Vagina (tissue), 2 donors: ENCODE data around the gene PTPRN2.

ENCODE experiments used
- CTCF ChIP-seq, 3 experiments: fragments of 450-650 bp in 2 of 3; fragments of 200-600 bp in 1 of 3; sonication (generic) in 1 of 3; IDR thresholded peaks; one replicate each; pipeline ENCODE4 v1.5.1; 2017 to 2019; ENCODE audit warnings: antibody characterized with exemption in 3 of 3, mild to moderate bottlenecking in 2 of 3, moderate library complexity in 2 of 3
- POLR2A ChIP-seq, 2 donors: fragments of 450-650 bp; IDR thresholded peaks; one replicate each; pipeline ENCODE4 v1.6.1; 2017; ENCODE audit warnings: antibody characterized with exemption in 2 of 2, mild to moderate bottlenecking in 2 of 2, moderate library complexity in 2 of 2
- POLR2AphosphoS5 ChIP-seq, 2 donors: sonication (generic); formaldehyde crosslinking; IDR thresholded peaks; one replicate each; pipeline ENCODE4 v1.9.0; 2017; ENCODE audit warnings: antibody characterized with exemption in 2 of 2, mild to moderate bottlenecking in 2 of 2, low read depth in 1 of 2; ENCODE audit not compliant: insufficient read depth in 1 of 2

DNA sequence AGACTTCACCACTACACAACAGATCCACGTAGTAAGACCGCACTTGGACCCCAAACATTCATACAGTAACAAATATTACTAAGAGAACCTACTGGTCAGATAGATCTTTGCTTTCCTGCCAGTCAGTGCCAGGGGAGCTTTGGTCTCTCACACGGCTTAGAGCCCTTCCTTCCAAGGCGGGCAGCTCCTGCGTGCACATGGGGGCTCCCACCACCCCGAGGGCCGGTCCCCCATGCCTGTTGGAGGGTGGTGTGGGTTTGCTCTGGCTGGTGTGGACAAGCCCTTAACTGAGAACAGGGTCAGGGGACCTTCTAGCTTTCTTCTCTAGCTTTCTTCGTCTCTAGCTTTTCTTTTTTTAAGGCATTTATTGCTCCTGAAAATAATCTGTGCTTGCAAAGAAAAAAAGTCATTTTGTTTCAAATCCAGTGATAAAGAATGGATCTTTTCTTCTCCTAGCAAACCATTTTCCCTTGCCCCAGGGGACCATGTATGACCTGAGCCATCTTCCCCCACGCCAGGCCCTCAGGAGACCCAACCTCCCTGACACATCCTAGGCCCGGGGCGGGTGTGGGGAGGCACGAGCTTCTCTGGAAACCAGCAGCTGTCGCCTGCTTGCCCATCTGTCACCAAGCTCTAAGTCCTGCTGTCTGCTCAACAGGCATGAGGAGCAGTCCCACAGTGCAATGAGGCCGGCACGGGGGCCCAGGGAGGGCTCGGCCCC lies 591.1 kb downstream of the PTPRN2 start:
- no peak for TF ChIP-seq CTCF (IDR thresholded peaks at IDR 0.05)
- no peak for TF ChIP-seq POLR2A (IDR thresholded peaks at IDR 0.05)
- no peak for TF ChIP-seq POLR2AphosphoS5 (IDR thresholded peaks at IDR 0.05; ENCODE audit: insufficient read depth in 1 of 2, low read depth in 1 of 2)
